ENCODE data around the gene MPRIP. TPM values are rescaled to one million over a fixed set of nuclear protein-coding genes. Genes with fewer than 3 reads are reported as not detected.

The MPRIP gene
- total RNA-seq, 1 donor from 2014 or later, result 345 TPM

GRCh38 chr17:17196776-17197175 lies 154.5 kb downstream of the MPRIP start:
- TF ChIP-seq, protein P1, sequence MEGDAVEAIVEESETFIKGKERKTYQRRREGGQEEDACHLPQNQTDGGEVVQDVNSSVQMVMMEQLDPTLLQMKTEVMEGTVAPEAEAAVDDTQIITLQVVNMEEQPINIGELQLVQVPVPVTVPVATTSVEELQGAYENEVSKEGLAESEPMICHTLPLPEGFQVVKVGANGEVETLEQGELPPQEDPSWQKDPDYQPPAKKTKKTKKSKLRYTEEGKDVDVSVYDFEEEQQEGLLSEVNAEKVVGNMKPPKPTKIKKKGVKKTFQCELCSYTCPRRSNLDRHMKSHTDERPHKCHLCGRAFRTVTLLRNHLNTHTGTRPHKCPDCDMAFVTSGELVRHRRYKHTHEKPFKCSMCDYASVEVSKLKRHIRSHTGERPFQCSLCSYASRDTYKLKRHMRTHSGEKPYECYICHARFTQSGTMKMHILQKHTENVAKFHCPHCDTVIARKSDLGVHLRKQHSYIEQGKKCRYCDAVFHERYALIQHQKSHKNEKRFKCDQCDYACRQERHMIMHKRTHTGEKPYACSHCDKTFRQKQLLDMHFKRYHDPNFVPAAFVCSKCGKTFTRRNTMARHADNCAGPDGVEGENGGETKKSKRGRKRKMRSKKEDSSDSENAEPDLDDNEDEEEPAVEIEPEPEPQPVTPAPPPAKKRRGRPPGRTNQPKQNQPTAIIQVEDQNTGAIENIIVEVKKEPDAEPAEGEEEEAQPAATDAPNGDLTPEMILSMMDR (IDR thresholded peaks at IDR 0.05), result no peak
- no peak for DNase-seq (ENCODE audit: low spot score)
- H3K27ac Mint-ChIP-seq (ENCODE audit: unreplicated experiment), result no peak overlapping the region
- no peaks in the 10 kb centered on the region for H3K9me3 Mint-ChIP-seq (ENCODE audit: low read depth)
- H3K4me3 Mint-ChIP-seq (ENCODE audit: unreplicated experiment), result no peak overlapping the region
- H3K36me3 Mint-ChIP-seq (ENCODE audit: low read depth), result no peaks in the 10 kb centered on the region
- peaks cover 25% of the 10 kb centered on the region for H3K4me1 Mint-ChIP-seq (ENCODE audit: low read depth)
- no peaks in the 10 kb centered on the region for H3K27me3 Mint-ChIP-seq (ENCODE audit: low read depth)

GRCh38 chr17:17198281-17198680 lies 156.0 kb downstream of the MPRIP start:
- no peak for DNase-seq (ENCODE audit: low spot score)
- Mint-ChIP-seq H3K9me3 (ENCODE audit: low read depth) (no peaks in the 10 kb centered on the region), H3K4me3 (ENCODE audit: unreplicated experiment) (no peak overlapping the region), H3K36me3 (ENCODE audit: low read depth) (peaks cover 1% of the 10 kb centered on the region), H3K27me3 (ENCODE audit: low read depth) (no peaks in the 10 kb centered on the region), H3K4me1 (ENCODE audit: low read depth) (peaks cover 26% of the 10 kb centered on the region), H3K27ac (ENCODE audit: unreplicated experiment) (no peak overlapping the region)
- TF ChIP-seq, protein P1 (IDR thresholded peaks at IDR 0.05), result no peak

- TF ChIP-seq, protein P1 (IDR thresholded peaks at IDR 0.05), result no peak
- Mint-ChIP-seq H3K4me3 (ENCODE audit: unreplicated experiment) (no peak overlapping the region), H3K27ac (ENCODE audit: unreplicated experiment) (no peak overlapping the region)
Observed at GRCh38 chr17:17200311-17200710, 158.1 kb downstream of the MPRIP start.

DNA sequence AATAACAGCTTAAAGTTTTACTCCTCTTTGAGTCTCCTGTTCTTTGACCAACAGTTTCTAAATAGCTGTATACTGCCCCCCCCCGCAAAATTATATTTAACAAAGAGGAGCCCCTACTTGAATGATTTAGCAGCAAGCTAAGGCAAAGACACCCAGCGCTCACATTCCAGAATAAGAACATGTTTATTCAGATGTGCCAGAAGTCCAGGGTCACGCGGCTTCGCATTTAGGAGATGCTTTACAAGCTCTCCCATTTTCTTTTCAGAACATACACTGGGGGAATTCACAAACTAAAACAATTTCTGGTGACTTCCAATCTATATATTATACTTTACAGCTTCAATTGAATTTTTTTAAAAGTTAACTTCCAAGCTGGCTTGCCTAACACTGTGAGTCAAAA lies 158.6 kb downstream of the MPRIP start:
- Mint-ChIP-seq H3K27me3 (ENCODE audit: low read depth) (no peaks in the 10 kb centered on the region), H3K36me3 (ENCODE audit: low read depth) (peaks cover 1% of the 10 kb centered on the region), H3K4me3 (ENCODE audit: unreplicated experiment) (no peak overlapping the region), H3K4me1 (ENCODE audit: low read depth) (peaks cover 38% of the 10 kb centered on the region), H3K9me3 (ENCODE audit: low read depth) (no peaks in the 10 kb centered on the region), H3K27ac (ENCODE audit: unreplicated experiment) (peak overlapping the region; percentile 81)
- DNase-seq (ENCODE audit: low spot score), result no peak
- TF ChIP-seq, protein P1 (IDR thresholded peaks at IDR 0.05), result no peak

More at GRCh38 chr17:17200311-17200710, 158.1 kb downstream of the MPRIP start:
- peaks cover 38% of the 10 kb centered on the region for H3K4me1 Mint-ChIP-seq (ENCODE audit: low read depth)
- H3K9me3 Mint-ChIP-seq (ENCODE audit: low read depth), result no peaks in the 10 kb centered on the region
- no peaks in the 10 kb centered on the region for H3K27me3 Mint-ChIP-seq (ENCODE audit: low read depth)
- peaks cover 1% of the 10 kb centered on the region for H3K36me3 Mint-ChIP-seq (ENCODE audit: low read depth)
- DNase-seq (ENCODE audit: low spot score), result no peak

- Mint-ChIP-seq H3K36me3 (ENCODE audit: low read depth) (peaks cover 1% of the 10 kb centered on the region), H3K4me3 (ENCODE audit: unreplicated experiment) (no peak overlapping the region), H3K27me3 (ENCODE audit: low read depth) (no peaks in the 10 kb centered on the region), H3K9me3 (ENCODE audit: low read depth) (no peaks in the 10 kb centered on the region), H3K27ac (ENCODE audit: unreplicated experiment) (peak overlapping the region; percentile 81), H3K4me1 (ENCODE audit: low read depth) (peaks cover 38% of the 10 kb centered on the region)
- TF ChIP-seq, protein P1 (IDR thresholded peaks at IDR 0.05), result no peak
- DNase-seq (ENCODE audit: low spot score), result no peak
Observed at GRCh38 chr17:17201271-17201670, 159.0 kb downstream of the MPRIP start.

Data from chondrocyte (in vitro differentiated cells).